Measurements from ENCODE around the gene TBCCD1. TPM values are rescaled to one million over a fixed set of nuclear protein-coding genes. Genes with fewer than 3 reads are reported as not detected.

The TBCCD1 gene
- total and polyA plus RNA-seq, 2 donors (not counting 3 experiments of a cell fraction or from before 2014, with no cell fraction given): 16.5 to 16.6 TPM

GRCh38 chr3:186605561-186606545 lies 38.7 kb upstream of the TBCCD1 start:
- POLR2A ChIA-PET: no interaction called here
- no peaks in the 10 kb centered on the region for H3K36me3 ChIP-seq (ENCODE audit: control insufficient read depth in 2 of 2, extremely low read depth in 1 of 2, insufficient read depth in 2 of 2, low read length in 2 of 2)

More at GRCh38 chr3:186605561-186606545, 38.7 kb upstream of the TBCCD1 start:
- no peak overlapping the region for H3K4me2 ChIP-seq (ENCODE audit: insufficient read depth, low read length)
- H3K4me3 ChIP-seq (replicated peaks in 1 of 3; ENCODE audit: insufficient read depth in 1 of 3, low read depth in 1 of 3, low read length in 3 of 3): no peak overlapping the region
- H3K27ac ChIP-seq (ENCODE audit: insufficient read depth, low read depth, low read length): no peak overlapping the region
- peaks cover 0 to 4% of the 10 kb centered on the region in 2 experiments for H3K27me3 ChIP-seq (ENCODE audit: control insufficient read depth in 2 of 2, insufficient read depth in 2 of 2, low read length in 2 of 2)
- intact Hi-C loops (cut with micrococcal nuclease) (no loop called here), dilution Hi-C loops (cut with MboI; ENCODE audit: extremely low pct_ligation_motif_present, low sequenced_read_pairs) (no loop called here)
- H2AFZ ChIP-seq (ENCODE audit: low read depth, low read length): no peak overlapping the region
- H3K9me1 ChIP-seq (replicated peaks; ENCODE audit: control insufficient read depth, extremely low read depth, insufficient read depth, low read length): no peaks in the 10 kb centered on the region
- BruUV-seq (replicated peaks): no TSS peak
- TF ChIP-seq POLR2AphosphoS5 (IDR thresholded peaks at IDR 0.05; ENCODE audit: insufficient read depth, low read depth, low read length) (no peak), EZH2 (IDR thresholded peaks at IDR 0.05; ENCODE audit: borderline replicate concordance, low read depth, low read length, severe bottlenecking) (no peak), POLR2A (IDR thresholded peaks at IDR 0.05; ENCODE audit: low read depth, low read length) (no peak), CTCF (IDR thresholded peaks at IDR 0.05; ENCODE audit: extremely low read depth in 1 of 2, insufficient read depth in 1 of 2, low read depth in 1 of 2, low read length in 2 of 2) (no peak), MYC (IDR thresholded peaks at IDR 0.05; ENCODE audit: low read depth, low read length) (no peak), MAX (IDR thresholded peaks at IDR 0.05; ENCODE audit: insufficient read depth, insufficient read length) (no peak), GATA2 (IDR thresholded peaks at IDR 0.05; ENCODE audit: insufficient read depth, insufficient read length, low read depth, low read length) (no peak), JUN (IDR thresholded peaks at IDR 0.05; ENCODE audit: borderline replicate concordance, insufficient read depth, insufficient read length, low read depth) (no peak), FOS (IDR thresholded peaks at IDR 0.05; ENCODE audit: borderline replicate concordance, insufficient read depth, low read length) (no peak)
- H3K9ac ChIP-seq (replicated peaks; ENCODE audit: extremely low read depth, insufficient read depth, low read length): no peak overlapping the region
- DNase-seq (ENCODE audit: low read depth, low spot score) (no peak), FAIRE-seq (no peak)
- CTCF ChIA-PET: interaction anchor here (1.1 to 1.5 kb wide), 2 partner anchors 8 to 11 kb away, joined by 3 to 5 read pairs; no protein-coding TSS in a partner anchor
- H3K4me1 ChIP-seq (ENCODE audit: control insufficient read depth, extremely low read depth, insufficient read depth, low read length): no peaks in the 10 kb centered on the region
- no peaks in the 10 kb centered on the region for H3K9me3 ChIP-seq (replicated peaks; ENCODE audit: control insufficient read depth, insufficient read depth, low read length)
- no peaks in the 10 kb centered on the region for H4K20me1 ChIP-seq (replicated peaks; ENCODE audit: control insufficient read depth, extremely low read depth, insufficient read depth, low read length)
- no peaks in the 10 kb centered on the region for H3K79me2 ChIP-seq (ENCODE audit: control insufficient read depth, insufficient read depth, low read length)
